ENCODE data around the gene ARPC1A.

- TF ChIP-seq, protein P1, sequence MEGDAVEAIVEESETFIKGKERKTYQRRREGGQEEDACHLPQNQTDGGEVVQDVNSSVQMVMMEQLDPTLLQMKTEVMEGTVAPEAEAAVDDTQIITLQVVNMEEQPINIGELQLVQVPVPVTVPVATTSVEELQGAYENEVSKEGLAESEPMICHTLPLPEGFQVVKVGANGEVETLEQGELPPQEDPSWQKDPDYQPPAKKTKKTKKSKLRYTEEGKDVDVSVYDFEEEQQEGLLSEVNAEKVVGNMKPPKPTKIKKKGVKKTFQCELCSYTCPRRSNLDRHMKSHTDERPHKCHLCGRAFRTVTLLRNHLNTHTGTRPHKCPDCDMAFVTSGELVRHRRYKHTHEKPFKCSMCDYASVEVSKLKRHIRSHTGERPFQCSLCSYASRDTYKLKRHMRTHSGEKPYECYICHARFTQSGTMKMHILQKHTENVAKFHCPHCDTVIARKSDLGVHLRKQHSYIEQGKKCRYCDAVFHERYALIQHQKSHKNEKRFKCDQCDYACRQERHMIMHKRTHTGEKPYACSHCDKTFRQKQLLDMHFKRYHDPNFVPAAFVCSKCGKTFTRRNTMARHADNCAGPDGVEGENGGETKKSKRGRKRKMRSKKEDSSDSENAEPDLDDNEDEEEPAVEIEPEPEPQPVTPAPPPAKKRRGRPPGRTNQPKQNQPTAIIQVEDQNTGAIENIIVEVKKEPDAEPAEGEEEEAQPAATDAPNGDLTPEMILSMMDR (IDR thresholded peaks at IDR 0.05): no peak
- no peak for TF ChIP-seq POLR2AphosphoS5 (IDR thresholded peaks at IDR 0.05)
These were observed 15.7 kb upstream of the ARPC1A start for GRCh38 chr7:99310004-99310403.
